Activated CD8-positive, alpha-beta memory T cell treated with anti-CD3 and anti-CD28 coated beads, Interleukin-2, amount 50 U/mL, for 1 hour (primary cell): Measurements from ENCODE around the gene LIN7A.
"Not testable (repeated sequence)": the region's sequence is repeated elsewhere in the genome, so short reads cannot be mapped to it uniquely, and the experiment has no call there.

ENCODE experiments used
- DNase-seq: peaks from one replicate; pipeline ENCODE4 v3.0.0-alpha.2; 2020; ENCODE audit errors: extremely low read depth

LIN7A gene

DNA sequence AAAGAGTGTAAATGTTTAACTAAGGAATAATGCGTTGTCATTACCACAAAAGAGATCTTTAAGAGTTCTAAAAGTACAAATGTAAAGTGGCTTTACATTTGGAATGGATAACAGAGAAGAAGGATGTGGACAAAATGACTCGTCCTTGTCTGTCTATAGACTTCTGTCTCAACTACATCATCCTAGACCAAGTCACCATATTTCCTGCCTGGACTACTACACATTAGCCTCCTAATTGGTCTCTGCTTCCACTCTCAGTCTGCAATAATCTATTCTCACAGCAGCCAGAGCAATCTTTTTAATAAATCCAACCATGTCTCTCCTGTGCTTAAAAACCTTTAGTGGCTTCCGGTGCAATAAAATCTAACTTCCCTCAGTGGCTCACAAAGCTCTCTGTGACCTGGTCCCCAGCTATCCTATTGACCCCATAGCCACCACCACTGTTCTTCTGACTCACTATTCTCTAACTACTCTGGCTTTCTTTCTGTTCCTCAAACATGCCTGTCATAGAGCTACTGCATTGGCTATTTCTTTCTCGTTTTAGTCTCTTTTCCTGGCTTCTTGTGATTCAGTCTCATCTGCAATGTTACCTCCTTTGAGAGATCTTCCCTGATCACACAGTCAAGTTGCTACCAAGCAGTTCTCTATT, 130.0 kb downstream of the LIN7A start:
- no peak for DNase-seq

DNA sequence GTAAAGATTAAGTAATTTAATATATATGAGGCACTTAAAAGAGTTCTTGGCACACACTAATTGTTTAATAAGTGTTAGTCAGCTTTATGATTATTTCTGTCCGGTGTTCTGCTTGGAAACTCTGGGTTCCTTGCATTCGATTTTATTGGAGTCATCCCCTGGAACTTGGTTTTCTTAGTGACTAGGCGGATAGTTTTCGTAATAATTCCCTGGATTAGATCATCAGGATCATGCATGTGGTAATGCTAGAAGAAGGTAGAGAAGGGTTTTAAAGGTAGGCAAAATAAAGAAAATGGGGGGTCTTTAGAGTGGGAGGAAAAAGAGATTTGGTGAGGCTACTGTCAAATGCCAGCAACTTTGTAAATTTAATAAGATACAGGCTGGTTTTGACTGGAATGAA, 132.6 kb downstream of the LIN7A start:
- no peak for DNase-seq

DNA sequence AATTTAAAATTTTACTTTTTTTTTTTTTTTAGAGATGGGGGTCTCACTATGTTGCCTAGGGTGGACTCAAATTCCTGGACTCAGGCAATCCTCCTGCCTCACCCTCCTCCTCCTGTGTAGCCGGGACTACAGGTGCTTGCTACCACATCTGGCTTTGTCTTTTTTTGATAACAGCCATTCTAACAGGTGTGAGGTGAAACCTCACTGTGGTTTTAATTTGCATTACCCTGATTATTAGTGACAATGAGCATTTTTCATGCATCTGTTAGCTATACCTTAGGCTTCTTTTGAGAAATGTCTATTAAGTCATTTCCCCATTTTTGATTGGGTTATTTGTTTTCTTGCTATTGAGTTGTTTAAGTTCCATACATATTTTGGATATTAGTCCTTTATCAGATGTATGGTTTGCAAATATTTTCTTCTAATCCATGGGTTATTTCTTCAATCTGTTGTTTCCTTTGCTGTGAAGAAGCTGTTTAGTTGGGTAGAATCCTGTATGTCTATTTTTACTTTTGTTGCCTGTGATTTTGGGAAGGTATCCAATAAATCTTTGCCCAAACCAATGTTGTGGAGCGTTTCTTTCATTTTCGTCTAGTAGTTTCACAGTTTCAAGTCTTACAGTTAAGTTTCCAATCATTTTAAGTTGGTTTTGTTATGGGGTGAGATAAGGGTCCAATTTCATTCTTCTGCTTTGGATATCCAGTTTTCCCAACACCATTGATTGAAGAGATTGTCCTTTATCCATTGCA, 134.9 kb downstream of the LIN7A start:
- no peak for DNase-seq

DNA sequence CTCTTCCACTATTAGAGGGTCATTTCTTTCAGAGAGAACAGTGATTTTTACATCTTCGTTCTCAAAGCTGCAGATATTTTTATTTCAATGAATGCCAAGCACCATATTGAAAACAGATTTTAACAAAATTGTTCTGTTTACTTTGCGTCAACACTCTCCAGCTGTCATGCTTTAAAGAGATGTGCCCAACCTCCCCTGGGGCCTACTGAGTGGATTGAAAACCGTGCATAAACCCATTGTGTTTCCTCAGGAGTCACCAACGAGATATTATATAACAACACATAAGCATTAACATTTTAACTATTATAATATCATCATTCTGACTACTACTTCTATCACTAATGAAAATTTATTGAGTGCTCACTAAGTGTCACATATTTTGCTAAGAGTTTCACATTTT, 139.5 kb downstream of the LIN7A start:
- no peak for DNase-seq

DNA sequence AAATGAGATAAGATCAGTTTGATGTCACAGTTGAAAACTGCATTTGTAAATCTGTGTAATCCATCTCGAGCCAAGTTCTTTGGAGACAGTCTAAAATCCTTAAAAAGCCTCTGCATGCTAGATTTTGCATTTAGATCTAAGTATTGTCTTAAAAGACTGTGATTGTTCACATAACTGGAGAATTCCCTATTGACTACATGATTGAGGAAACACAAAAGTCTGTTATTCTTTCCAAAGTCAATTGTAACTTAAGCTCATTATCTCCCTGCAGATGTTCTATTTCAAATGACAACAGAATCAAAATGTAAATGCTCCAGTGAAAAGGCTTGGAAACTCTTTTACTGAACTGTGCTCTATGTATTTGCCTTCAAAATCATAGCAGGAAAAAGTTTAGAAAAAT, 143.2 kb downstream of the LIN7A start:
- DNase-seq: no peak

DNA sequence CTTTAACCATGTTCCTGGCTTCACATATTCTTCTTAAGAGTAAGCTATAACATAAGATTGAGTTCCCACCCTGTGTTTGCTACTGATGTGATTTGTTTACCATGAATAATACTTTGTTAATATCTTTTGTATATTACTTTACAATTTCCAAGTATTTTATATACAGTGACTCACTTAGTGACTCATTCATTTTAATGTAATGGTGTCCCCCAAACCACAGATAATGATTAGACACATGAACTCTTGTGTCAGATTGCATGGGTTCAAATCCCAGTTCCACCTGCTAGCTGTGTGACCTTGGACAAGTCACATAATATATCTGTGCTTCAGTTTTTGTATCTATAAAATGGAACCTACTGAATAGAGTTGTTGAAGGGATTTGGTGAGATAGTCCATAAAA, 144.9 kb downstream of the LIN7A start:
- DNase-seq: no peak

DNA sequence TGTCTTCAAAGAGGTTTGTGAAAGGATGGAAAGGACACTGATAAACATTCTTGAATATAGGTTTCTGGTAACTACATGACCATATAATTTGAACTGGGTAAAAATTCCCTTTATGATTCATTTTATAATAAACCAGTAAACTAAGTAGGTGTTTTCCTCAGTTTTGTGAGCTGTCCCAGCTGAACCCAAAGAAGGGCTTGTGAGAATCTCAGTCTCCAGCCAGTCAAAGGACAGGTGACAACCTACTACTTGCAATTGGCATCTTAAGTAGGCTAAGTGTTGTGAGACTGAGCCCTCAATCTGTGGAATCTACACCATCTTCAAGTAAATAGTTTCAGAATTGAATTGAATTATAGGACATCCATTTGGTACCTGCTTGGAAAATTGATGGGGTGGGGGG, 145.9 kb downstream of the LIN7A start:
- DNase-seq: no peak

DNA sequence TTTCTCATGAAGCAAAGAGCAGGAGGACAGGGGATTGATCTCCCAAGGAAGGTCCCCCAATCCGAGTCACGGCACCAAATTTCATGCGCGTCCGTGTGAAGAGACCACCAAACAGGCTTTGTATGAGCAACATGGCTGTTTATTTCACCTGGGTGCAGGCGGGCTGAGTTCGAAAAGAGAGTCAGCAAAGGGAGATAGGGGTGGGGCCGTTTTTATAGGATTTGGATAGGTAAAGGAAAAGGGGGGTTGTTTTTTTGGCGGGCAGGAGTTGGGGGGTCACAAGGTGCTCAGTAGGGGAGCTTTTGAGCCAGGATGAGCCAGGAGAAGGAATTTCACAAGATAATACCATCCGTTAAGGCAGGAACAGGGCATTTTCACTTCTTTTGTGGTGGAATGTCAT, 149.3 kb downstream of the LIN7A start:
- DNase-seq: not testable (repeated sequence)

DNA sequence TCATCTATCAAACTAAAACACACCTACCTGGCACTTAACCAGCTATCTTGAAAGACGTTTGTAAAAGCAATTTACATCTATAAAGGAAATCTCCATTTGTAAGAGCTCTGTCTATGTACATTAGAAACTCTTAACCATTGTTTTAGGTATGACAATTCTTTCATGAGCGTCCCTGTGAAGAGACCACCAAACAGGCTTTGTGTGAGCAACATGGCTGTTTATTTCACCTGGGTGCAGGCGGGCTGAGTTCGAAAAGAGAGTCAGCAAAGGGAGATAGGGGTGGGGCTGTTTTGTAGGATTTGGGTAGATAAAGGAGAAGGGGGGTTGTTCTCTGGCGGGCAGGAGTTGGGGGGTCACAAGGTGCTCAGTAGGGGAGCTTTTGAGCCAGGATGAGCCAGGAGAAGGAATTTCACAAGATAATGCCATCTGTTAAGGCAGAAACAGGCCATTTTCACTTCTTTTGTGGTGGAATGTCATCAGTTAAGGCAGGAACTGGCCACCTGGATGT, 154.7 kb downstream of the LIN7A start:
- not testable (repeated sequence) for DNase-seq

DNA sequence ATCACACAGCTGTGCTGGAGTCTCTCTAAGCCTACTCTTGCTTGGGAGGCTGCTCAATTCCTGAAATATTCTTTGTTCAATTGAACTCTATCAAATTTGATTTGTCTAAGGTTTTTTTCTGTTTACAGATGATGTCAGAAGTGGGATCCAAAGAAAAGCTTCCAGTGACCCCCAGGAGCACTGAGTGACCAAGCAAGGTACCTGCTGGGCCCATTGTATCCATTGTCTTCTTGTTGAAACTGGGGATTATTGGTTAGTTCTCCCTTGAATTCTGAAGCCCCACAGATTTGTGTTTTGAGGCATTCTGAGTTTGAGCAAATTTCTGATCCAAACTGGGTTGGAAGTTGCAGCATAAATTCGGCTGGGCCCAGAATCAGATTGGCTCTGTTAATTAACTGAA, 156.4 kb downstream of the LIN7A start:
- no peak for DNase-seq

DNA sequence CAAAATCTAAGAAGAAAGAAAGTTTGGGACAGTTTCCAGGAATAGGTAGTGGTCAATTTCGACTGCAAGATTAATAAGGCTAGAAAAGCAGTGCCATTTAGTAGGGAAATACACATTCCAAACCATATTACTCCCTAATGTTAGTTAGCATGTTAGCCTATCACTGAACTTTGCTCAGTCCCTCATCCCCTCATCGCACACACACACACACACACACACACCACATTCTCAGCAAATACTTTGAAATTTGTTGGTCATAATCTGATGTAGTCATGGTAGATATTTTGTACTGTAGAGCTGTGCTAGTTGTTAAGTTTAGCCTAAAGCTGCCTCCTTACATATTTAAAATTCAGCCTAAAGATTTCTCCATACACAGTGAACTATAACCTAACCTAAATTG, 157.0 kb downstream of the LIN7A start:
- no peak for DNase-seq

DNA sequence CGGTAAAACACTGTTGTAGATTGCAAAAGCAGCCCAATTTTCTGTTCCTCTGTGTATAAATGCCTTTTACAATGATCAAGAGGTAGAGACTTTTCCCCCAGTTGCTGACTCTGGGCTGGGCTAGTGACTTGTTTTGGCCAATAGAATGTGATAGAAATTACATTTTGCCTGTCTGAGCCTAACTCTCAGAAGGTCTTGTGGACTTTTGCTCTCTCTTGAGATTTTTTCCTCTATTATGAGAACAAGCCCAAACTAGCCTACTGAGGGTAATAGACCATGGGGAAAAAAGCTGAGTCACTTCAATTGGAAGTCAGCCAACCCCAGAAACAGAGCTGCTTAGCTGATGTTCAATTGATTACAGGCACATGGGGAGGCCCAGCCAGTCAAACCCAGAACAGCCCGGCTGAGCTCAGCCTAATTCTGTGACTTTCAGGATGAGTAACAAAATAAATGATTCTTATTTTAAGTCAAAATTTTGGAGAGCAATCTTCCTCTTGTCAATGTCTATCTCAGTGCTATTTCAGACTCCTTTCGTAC, 159.7 kb downstream of the LIN7A start:
- DNase-seq: no peak

DNA sequence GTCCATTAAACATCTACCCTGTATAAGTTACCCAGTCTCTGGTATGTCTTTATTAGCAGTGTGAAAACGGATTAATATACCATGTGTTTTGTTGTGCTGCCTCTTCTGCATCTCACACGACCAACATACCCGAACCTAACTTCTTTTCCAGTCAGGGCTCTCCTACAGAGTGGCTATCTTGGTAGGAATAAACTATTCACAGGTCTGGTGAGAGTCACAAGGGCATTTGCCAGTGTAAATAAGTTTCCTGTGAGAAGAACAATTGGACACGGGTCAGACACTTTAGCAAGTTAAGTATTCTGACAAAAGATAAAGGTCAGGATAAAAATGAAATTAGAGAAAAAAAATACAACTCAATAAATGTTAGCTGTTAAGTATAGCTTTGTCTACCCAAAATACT, 160.1 kb downstream of the LIN7A start:
- DNase-seq: no peak

DNA sequence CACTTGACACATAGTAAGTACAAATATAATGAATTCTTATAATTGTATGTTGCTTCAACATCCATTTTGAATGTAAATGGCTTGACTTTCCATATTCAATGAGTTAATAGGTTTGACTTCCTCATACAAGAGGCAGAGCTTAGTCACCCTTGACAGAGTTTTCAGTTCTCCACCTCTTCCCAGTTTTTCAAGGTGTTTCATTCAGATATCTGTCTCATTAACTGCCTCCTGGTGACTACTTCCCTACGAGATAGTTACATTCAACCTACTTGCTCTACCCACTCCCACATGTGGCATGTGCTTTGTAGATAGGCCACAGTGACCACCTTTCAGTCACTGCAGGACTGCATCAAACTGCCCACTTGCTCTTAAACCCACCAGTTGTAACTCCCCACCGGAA, 161.0 kb downstream of the LIN7A start:
- DNase-seq: no peak

DNA sequence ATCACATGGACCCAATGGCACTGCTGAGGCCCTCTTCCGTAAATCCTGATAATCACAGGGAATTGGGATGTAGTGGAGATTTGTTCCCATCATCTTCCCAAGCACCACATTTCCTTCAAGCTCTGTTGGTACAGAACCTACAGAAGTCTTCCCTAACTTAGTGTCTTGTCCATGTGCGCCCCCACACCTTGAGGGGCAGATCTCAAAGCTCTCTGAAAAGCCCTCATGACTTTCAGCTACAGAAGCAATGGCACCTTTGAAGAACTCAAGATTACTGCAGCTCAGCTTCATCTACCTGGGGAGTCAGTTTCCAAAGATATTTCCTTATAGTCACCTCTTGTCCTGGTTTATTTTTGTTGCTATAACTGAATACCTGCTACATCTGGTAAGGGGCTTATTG, 166.8 kb downstream of the LIN7A start:
- DNase-seq: no peak

DNA sequence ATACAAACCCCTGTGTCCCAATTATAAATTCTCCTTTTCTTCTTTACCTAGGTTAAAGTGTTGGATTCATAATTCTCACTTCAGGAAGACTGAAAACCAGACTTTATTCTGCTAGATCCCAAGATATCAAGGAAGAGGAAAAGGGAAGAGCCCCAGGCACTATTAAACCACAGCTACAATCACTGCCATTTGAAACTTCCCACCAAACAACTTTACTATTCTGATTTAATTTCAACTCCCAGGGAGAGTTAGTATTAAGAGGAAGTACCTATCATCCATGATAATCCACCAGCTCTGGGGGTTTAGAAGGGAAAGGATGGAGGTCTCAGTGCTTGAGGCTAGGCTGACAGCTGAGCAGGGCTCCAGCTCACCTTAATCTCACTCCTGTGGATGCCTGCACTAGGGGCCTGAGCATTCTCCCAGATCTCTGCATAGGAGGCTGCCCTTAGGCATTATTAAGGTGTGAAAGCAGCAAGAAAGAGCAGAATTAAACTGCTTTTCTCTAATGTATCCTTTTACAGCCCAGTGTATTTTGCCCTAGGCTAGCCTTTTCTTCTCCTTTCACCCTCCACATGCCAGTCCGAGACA, 168.1 kb downstream of the LIN7A start:
- DNase-seq: no peak

DNA sequence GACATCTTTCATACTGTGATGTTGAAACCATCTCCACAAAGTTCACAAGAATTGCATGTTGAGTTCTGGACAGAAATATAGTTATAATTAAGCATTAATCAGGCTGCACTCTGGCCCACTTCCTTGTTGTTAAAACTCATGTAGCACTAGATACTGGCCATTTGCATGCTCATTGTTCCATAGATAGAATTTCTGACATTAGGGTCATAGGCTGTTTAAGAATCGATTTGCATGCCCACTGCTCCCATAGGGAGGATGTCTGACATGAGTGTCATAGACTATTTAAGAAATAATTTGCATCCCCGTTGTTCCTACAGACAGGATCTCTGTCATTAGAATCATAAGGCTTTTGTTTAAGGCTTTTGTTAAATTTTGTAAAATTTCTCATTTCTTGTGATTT, 170.8 kb downstream of the LIN7A start:
- DNase-seq: no peak

DNA sequence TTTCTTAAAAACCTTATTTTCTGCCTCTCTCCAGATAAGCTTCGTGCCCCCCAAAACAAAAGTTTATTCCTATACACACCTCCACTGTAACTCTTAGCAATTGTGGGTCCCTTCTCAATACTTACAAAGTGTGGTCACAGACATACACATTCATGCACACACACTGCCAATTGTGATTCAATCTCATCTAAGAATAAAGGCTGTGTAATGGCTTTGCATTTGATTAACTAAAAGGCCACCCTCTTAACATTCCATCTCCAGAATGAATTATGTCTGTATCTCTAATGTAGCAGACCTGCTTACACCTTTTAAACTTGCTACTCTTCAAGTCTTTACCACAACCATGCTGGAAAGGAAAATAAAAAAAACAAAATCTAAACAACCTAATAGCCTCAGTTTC, 171.5 kb downstream of the LIN7A start:
- DNase-seq: no peak

DNA sequence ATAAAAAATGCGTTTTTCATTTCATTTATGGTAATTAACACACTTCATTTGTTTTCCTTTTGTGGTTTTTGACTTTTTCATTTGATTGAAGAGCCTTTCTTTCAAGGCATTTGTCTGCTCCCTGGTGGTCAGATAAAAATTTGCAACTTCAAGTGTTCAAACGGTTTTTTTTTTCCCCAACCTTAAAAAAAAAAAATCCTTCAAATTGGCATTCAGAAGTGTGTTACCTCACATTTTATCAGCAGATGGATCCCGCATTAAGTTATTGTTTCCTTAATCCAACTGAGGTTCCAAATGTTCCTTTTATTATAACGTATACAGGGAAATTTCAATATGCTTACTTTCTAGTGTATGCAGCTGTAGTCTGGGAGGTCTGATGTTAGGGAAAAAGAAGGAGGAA, 173.9 kb downstream of the LIN7A start:
- no peak for DNase-seq

DNA sequence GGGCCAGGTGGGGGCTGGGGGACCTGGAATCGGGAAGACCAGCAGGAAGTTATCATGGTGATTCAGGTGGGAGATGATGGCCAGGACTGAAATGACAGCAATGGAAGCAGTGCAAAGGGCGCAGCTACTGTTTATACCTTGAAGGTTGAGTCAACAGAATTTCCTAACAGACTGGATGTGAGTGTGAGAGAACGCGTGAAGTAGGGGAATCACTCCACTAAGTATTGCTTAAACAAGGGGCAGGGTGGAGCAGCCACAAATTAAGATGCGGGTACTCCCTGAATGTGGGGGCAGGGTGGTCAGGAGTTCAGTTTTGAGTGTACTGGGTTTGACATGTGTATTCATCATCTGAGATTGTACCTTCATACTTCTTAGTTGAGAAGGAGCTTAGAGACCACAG, 175.9 kb downstream of the LIN7A start:
- DNase-seq: no peak

DNA sequence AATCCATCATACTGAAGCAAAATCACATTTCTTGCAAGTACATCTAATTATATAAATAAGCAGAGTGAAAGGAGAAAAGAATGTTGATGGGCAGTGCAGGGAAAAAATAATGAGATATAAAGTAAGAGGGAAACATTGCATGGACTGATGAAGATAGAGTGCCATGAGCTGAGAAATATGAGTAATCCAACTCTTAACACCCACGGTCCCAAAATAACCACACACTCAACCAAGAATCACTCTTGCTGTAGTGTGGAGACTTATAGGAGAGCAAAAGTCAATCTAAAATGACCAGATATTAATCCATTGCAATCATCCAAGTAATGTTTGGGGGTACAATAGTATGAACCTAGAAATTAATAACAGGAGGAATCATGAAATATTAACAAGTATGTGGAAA, 180.9 kb downstream of the LIN7A start:
- DNase-seq: no peak

DNA sequence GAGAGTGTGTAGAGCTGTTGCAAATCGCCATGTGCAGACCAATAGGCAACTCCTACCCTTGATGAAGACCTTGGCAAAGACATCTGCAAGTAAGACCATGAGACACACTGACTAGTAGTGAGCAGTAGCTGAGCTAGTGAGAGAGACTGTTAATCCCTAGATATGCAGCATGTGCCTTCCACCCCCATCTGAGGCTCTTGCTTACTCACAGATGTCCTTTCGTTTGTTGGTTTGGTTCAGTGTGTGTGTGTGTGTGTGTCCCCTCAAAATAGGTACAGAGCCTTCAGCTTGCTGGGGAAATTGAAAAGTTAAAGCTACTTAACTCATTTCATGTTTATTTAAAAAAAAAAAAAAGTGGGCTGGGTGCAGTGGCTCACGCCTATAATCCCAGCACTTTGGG, 183.5 kb downstream of the LIN7A start:
- no peak for DNase-seq

DNA sequence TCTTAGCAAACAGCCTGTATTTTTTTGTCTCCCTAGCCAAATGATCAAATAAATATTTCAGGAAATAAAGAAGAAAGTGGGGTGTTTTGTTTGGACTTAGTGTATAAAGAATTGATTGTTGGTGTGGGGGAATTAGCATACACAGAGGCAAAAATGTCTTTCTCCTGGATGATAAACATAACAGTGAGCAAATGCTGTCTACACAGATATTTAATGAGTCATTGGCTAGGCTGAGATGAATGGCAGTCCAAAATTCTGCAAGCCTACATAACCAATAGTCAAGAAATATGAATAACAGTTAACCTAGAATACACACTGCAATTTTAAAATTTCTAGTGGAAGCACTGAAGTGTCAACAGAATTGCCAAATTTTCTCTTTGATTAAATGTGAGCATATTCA, 185.3 kb downstream of the LIN7A start:
- no peak for DNase-seq
